KMS-11 (cell line): Measurements from ENCODE around the gene TLCD3B.
"Not testable (repeated sequence)": the region's sequence is repeated elsewhere in the genome, so short reads cannot be mapped to it uniquely, and the experiment has no call there.

Source experiments
- H2AFZ ChIP-seq: fragments of 200-600 bp; sonication (generic); 2 replicates; pipeline ENCODE4 v1.6.1; 2016; ENCODE audit warnings: antibody characterized with exemption, mixed run types, low read depth
- H3K27ac ChIP-seq: fragments of 200-600 bp; sonication (generic); 2 replicates; pipeline ENCODE4 v1.6.1; 2016; ENCODE audit warnings: mild to moderate bottlenecking, mixed run types
- H3K27me3 ChIP-seq: fragments of 200-600 bp; sonication (generic); 2 replicates; pipeline ENCODE4 v1.6.1; 2017; ENCODE audit warnings: mild to moderate bottlenecking, low read depth, mixed run types, moderate library complexity; ENCODE audit not compliant: insufficient read depth
- H3K36me3 ChIP-seq: fragments of 200-600 bp; sonication (generic); 2 replicates; pipeline ENCODE4 v1.6.1; 2017; ENCODE audit warnings: mild to moderate bottlenecking, mixed run types; ENCODE audit not compliant: insufficient read depth
- H3K4me1 ChIP-seq: fragments of 200-600 bp; sonication (generic); 2 replicates; pipeline ENCODE4 v1.6.1; 2016; ENCODE audit warnings: mild to moderate bottlenecking, low read depth, mixed run types; ENCODE audit not compliant: poor library complexity, severe bottlenecking
- H3K4me2 ChIP-seq: fragments of 200-600 bp; sonication (generic); 2 replicates; pipeline ENCODE4 v1.7.0; 2016; ENCODE audit warnings: mild to moderate bottlenecking, mixed run types
- H3K4me3 ChIP-seq: fragments of 200-600 bp; sonication (generic); IDR thresholded peaks from 2 replicates; pipeline ENCODE4 v1.6.1; 2017; ENCODE audit warnings: low read depth, low read length, mixed read lengths; ENCODE audit not compliant: insufficient read depth
- H3K79me2 ChIP-seq: fragments of 200-600 bp; sonication (generic); 2 replicates; pipeline ENCODE4 v1.6.1; 2016; ENCODE audit warnings: low read depth, mixed run types; ENCODE audit not compliant: insufficient read depth
- H3K9ac ChIP-seq: fragments of 200-600 bp; sonication (generic); 2 replicates; pipeline ENCODE4 v1.6.1; 2016; ENCODE audit warnings: mild to moderate bottlenecking, mixed run types
- H4K20me1 ChIP-seq: fragments of 200-600 bp; sonication (generic); 2 replicates; pipeline ENCODE4 v1.6.1; 2016; ENCODE audit warnings: mild to moderate bottlenecking, mixed run types; ENCODE audit not compliant: insufficient read depth
- CTCF ChIP-seq: fragments of 200-600 bp; sonication (generic); conservative IDR thresholded peaks from 2 replicates; pipeline ENCODE4 v1.6.1; 2017; ENCODE audit warnings: low read depth, mild to moderate bottlenecking, antibody characterized with exemption, low read length, moderate library complexity, mixed read lengths

Gene TLCD3B

GRCh38 chr16:30018731-30019158 lies 12.3 kb downstream of the TLCD3B start:
- no peak for TF ChIP-seq CTCF
- no peak overlapping the region for H3K4me2 ChIP-seq
- no peak overlapping the region for H3K9ac ChIP-seq
- peaks cover 47% of the 10 kb centered on the region for H3K27me3 ChIP-seq
- H3K79me2 ChIP-seq, result no peaks in the 10 kb centered on the region
- H3K36me3 ChIP-seq, result no peaks in the 10 kb centered on the region
- no peak overlapping the region for H3K27ac ChIP-seq
- H3K4me3 ChIP-seq, result no peak overlapping the region
- H3K4me1 ChIP-seq, result no peaks in the 10 kb centered on the region
- H4K20me1 ChIP-seq, result no peaks in the 10 kb centered on the region
- H2AFZ ChIP-seq, result no peak overlapping the region

- H3K27me3 ChIP-seq, result peaks cover 39% of the 10 kb centered on the region
- not testable (repeated sequence) for H3K9ac ChIP-seq, H2AFZ ChIP-seq, H3K4me2 ChIP-seq, H3K27ac ChIP-seq, H4K20me1 ChIP-seq, H3K36me3 ChIP-seq, H3K79me2 ChIP-seq, H3K4me3 ChIP-seq, H3K4me1 ChIP-seq
Observed at GRCh38 chr16:30017937-30018336, 13.1 kb downstream of the TLCD3B start.

- H3K27me3 ChIP-seq, result peaks cover 32% of the 10 kb centered on the region
- no peak for TF ChIP-seq CTCF
- no peaks in the 10 kb centered on the region for H3K4me1 ChIP-seq
- H3K4me3 ChIP-seq, result no peak overlapping the region
- no peak overlapping the region for H3K4me2 ChIP-seq
- H3K79me2 ChIP-seq, result no peaks in the 10 kb centered on the region
- no peak overlapping the region for H2AFZ ChIP-seq
- no peaks in the 10 kb centered on the region for H3K36me3 ChIP-seq
- H4K20me1 ChIP-seq, result no peaks in the 10 kb centered on the region
- no peak overlapping the region for H3K27ac ChIP-seq
- no peak overlapping the region for H3K9ac ChIP-seq
Observed at GRCh38 chr16:30017277-30017656, 13.8 kb downstream of the TLCD3B start.

GRCh38 chr16:30016555-30017276 lies 14.4 kb downstream of the TLCD3B start:
- H3K9ac ChIP-seq, result no peak overlapping the region
- H3K4me1 ChIP-seq, result no peaks in the 10 kb centered on the region
- H3K4me3 ChIP-seq, result no peak overlapping the region
- H2AFZ ChIP-seq, result no peak overlapping the region
- H3K27ac ChIP-seq, result no peak overlapping the region
- H3K27me3 ChIP-seq, result peaks cover 31% of the 10 kb centered on the region
- no peaks in the 10 kb centered on the region for H3K79me2 ChIP-seq
- H3K4me2 ChIP-seq, result no peak overlapping the region
- H4K20me1 ChIP-seq, result no peaks in the 10 kb centered on the region
- H3K36me3 ChIP-seq, result no peaks in the 10 kb centered on the region
- no peak for TF ChIP-seq CTCF

GRCh38 chr16:30015450-30015849 lies 15.6 kb downstream of the TLCD3B start:
- H3K4me2 ChIP-seq, H3K27ac ChIP-seq, H4K20me1 ChIP-seq, H3K4me1 ChIP-seq, H3K4me3 ChIP-seq, H3K36me3 ChIP-seq, H3K79me2 ChIP-seq, H2AFZ ChIP-seq, H3K9ac ChIP-seq: not testable (repeated sequence)
- peaks cover 28% of the 10 kb centered on the region for H3K27me3 ChIP-seq

- peaks cover 36% of the 10 kb centered on the region for H3K27me3 ChIP-seq
- H4K20me1 ChIP-seq, H2AFZ ChIP-seq, H3K27ac ChIP-seq, H3K4me2 ChIP-seq, H3K79me2 ChIP-seq, H3K9ac ChIP-seq, H3K4me3 ChIP-seq, H3K36me3 ChIP-seq, H3K4me1 ChIP-seq: not testable (repeated sequence)
Observed at GRCh38 chr16:30012598-30012997, 18.5 kb downstream of the TLCD3B start.
